Right cardiac atrium (tissue), 5 donors: ENCODE results near the gene MACF1. TPM values are rescaled to one million over a fixed set of nuclear protein-coding genes. Genes with fewer than 3 reads are reported as not detected.
"Not testable (repeated sequence)": the region's sequence is repeated elsewhere in the genome, so short reads cannot be mapped to it uniquely, and the experiment has no call there.

Source experiments
- ATAC-seq, 2 donors: fragments of 200-7000 bp; cut with Tn5 transposase; one replicate each; pipeline versions ENCODE4 v1.8.0 to v1.9.1; 2020; ENCODE audit warnings: moderate library complexity in 2 of 2, mild to moderate bottlenecking in 1 of 2
- DNase-seq, 3 donors: peaks; one replicate each; pipeline ENCODE4 v3.0.0-alpha.2; 2020
- H3K27ac ChIP-seq: one replicate; pipeline ENCODE4 v1.5.1; 2013; ENCODE audit warnings: mild to moderate bottlenecking, low read length, control low read depth, moderate library complexity
- H3K27me3 ChIP-seq: one replicate; pipeline ENCODE4 v1.6.1; 2013; ENCODE audit not compliant: control insufficient read depth, insufficient read depth
- H3K4me1 ChIP-seq: one replicate; pipeline ENCODE4 v1.6.1; 2013; ENCODE audit warnings: low read length; ENCODE audit not compliant: control insufficient read depth, insufficient read depth
- H3K4me3 ChIP-seq: one replicate; pipeline ENCODE4 v1.5.1; 2013; ENCODE audit warnings: low read length, control low read depth
- H3K9me3 ChIP-seq: one replicate; pipeline ENCODE4 v1.6.1; 2013; ENCODE audit warnings: low read length; ENCODE audit not compliant: control insufficient read depth
- WGBS: extraction: QIAGEN DNeasy Blood & Tissue Kit; methylation state at CpG from one replicate; pipeline ENCODE4 v1.1.7; 2013; 5-methylcytosine and 5-hydroxymethylcytosine counted together
- intact Hi-C, 4 donors: fragments of 100-400 bp; cut with DNase I; formaldehyde crosslinking; loops; one replicate each; pipeline versions ENCODE4 v1.11.0 to v1.14.0; 2022 to 2023
- polyA plus RNA-seq: library from polyadenylated mRNA; stranded (reverse); fragments of 200-250 nt; gene quantifications from one replicate; pipeline ENCODE4 v1.2.3, GENCODE V29; 2013
- total RNA-seq, 4 donors: library from RNA; stranded (reverse); fragmentation: NEBNext Ultra II Directional; extraction: Animal tissue kit (Norgen Biotek cat#: 25700); gene quantifications; one replicate each; pipeline ENCODE4 v1.2.1, GENCODE V29; 2021
- donor health status: healthy with polysubstance abuse.
- donor health status: DM: no; HTN: yes; CAD: no.
- donor health status: DM: no; HTN: no; CAD: no.
- donor health status: DM: no; HTN: yes; CAD: no; lungs with severe emphysema.
- donor health status: DM: yes; HTN: yes; CAD: no.

The MACF1 gene
- total and polyA plus RNA-seq, 5 donors = 145 to 359 (median 316) TPM

DNA sequence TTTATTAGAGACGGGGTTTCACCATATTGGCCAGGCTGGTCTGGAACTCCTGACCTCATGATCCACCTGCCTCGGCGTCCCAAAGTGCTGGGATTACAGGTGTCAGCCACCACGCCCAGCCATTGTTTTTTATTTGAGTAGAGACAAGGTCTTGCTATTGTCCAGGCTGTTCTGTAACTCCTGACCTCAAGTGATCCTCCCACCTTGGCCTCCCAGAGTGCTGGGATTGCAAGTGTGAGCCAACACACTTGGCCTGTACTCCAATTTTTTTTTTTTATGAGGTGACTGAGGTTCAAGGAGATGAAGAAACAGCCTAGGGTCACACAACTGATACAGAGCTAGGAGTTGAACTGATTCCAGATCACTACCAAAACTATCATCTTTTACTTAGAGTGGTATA, 245.5 kb downstream of the MACF1 start:
- not testable (repeated sequence) for H3K27ac ChIP-seq, H3K4me3 ChIP-seq, H3K27me3 ChIP-seq, ATAC-seq, DNase-seq, H3K4me1 ChIP-seq, H3K9me3 ChIP-seq
- intact Hi-C loops = loop anchor here in 1 of 4 donors (10.0 kb wide), 1 partner anchor 115 kb away; no protein-coding TSS in a partner anchor
- WGBS = 85% methylated on average over 4 of the region's 4 CpGs

DNA sequence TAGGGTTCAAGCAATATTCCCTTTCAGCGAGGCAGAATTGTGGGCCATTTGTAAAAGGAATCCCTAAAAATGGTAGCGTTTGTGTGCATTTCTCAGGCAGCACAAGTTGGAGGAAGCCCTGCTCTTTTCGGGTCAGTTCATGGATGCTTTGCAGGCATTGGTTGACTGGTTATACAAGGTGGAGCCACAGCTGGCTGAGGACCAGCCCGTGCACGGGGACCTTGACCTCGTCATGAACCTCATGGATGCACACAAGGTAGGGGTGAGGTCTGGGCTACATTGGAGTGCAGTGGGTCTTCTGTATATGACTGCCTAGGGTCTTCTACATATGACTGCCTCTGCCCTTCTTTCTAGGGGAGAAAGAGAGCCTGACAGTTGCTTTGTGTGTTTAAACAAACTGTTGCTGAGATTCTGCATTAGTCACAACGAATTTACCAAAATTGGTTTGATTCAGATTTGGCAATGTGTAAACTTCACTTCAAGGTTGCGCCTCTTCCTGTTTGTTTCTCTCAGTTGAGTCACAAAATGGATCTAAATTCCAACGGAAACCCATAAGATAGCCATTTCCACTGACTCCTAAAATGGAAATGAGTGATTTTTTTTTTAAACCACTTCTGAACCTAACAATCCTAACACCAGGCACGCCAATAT, 246.6 kb downstream of the MACF1 start:
- Histone ChIP-seq H3K9me3 (no peaks in the 10 kb centered on the region), H3K27ac (peak overlapping the region; percentile 11), H3K4me1 (no peaks in the 10 kb centered on the region), H3K27me3 (no peaks in the 10 kb centered on the region), H3K4me3 (no peak overlapping the region)
- intact Hi-C loops = loop anchor here in 1 of 4 donors (10.0 kb wide), 1 partner anchor 116 kb away; no protein-coding TSS in a partner anchor
- WGBS = 58% methylated on average over 10 of the region's 10 CpGs
- ATAC-seq = peak in 1 of 2 donors; percentile 63
- DNase-seq = no peak

DNA sequence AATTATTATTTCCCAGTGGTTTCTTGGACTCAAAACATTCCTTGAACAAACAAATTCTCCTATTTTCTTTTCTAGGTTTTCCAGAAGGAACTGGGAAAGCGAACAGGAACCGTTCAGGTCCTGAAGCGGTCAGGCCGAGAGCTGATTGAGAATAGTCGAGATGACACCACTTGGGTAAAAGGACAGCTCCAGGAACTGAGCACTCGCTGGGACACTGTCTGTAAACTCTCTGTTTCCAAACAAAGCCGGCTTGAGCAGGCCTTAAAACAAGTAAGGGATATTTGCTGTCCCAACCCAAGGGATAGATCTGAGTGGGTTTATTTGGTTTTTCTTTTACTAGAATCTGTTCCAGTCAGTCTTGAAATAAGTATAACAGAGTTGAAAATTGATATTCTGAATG, 247.6 kb downstream of the MACF1 start:
- Histone ChIP-seq H3K4me3 (no peak overlapping the region), H3K9me3 (no peaks in the 10 kb centered on the region), H3K27ac (peak overlapping the region; percentile 59), H3K4me1 (no peaks in the 10 kb centered on the region), H3K27me3 (no peaks in the 10 kb centered on the region)
- ATAC-seq (no peak), DNase-seq (no peak)
- intact Hi-C loops = loop anchor here in 1 of 4 donors (10.0 kb wide), 1 partner anchor 117 kb away; no protein-coding TSS in a partner anchor
- 74% methylated on average over 7 of the region's 7 CpGs for WGBS

DNA sequence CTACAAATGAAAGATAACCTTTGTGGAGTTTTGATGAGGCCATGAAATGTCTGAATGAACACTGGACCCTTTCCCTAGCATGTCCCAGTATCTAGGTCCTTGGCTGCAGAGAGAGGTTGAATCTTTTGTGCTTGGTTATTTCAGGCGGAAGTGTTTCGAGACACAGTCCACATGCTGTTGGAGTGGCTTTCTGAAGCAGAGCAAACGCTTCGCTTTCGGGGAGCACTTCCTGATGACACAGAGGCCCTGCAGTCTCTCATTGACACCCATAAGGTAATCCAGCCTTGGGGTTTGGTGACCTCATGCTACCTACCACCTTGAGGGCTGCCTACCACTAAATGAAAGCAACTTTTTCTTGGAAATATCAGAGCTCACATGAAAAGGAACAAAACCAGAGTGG, 248.0 kb downstream of the MACF1 start:
- intact Hi-C loops = loop anchor here in 1 of 4 donors (10.0 kb wide), 1 partner anchor 118 kb away; no protein-coding TSS in a partner anchor
- peak overlapping the region; percentile 20 for H3K27ac ChIP-seq

DNA sequence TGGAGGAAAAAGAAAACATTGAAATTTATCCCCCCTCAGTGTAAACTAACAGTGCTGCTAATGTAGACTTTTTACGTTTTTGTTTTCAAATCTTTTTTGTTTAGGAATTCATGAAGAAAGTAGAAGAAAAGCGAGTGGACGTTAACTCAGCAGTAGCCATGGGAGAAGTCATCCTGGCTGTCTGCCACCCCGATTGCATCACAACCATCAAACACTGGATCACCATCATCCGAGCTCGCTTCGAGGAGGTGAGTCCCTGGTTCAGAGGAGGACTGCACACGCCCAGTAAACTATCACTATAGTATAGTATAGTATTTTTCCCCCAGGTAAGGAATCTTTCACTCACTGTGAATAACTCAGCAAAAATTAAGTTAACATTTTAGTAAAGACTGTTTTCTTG, 249.1 kb downstream of the MACF1 start:
- H3K4me1 ChIP-seq = no peaks in the 10 kb centered on the region
- peak; percentile 67 to 87 (median 79) for DNase-seq
- peak; percentile 33 to 53 for ATAC-seq
- no peaks in the 10 kb centered on the region for H3K9me3 ChIP-seq
- H3K4me3 ChIP-seq = no peak overlapping the region
- intact Hi-C loops = loop anchor here in 1 of 4 donors (10.0 kb wide), 1 partner anchor 119 kb away; no protein-coding TSS in a partner anchor
- no peaks in the 10 kb centered on the region for H3K27me3 ChIP-seq
- no peak overlapping the region for H3K27ac ChIP-seq
- 68% methylated on average over 8 of the region's 8 CpGs for WGBS

More for the DNA sequence above, 248.0 kb downstream of the MACF1 start:
- H3K4me1 ChIP-seq = no peaks in the 10 kb centered on the region
- no peaks in the 10 kb centered on the region for H3K9me3 ChIP-seq
- DNase-seq = no peak
- 76% methylated on average over 5 of the region's 5 CpGs for WGBS
- H3K27me3 ChIP-seq = no peaks in the 10 kb centered on the region
- peak; percentile 41 to 65 for ATAC-seq
- H3K4me3 ChIP-seq = no peak overlapping the region

DNA sequence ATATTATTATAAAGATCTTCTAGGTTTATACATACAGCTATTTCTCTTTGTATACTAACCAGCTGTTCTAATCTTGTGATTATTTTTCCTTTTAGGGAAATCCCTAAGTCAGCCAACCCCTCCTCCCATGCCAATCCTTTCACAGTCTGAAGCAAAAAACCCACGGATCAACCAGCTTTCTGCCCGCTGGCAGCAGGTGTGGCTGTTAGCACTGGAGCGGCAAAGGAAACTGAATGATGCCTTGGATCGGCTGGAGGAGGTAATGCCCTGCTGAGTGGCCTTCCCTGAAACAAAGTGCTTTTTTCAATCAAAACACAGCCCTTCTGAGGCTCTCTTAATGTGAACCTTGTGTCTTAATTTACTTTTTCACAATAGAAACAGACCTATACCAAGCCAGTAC, 254.5 kb downstream of the MACF1 start:
- no peaks in the 10 kb centered on the region for H3K4me1 ChIP-seq
- H3K9me3 ChIP-seq = no peaks in the 10 kb centered on the region
- H3K27me3 ChIP-seq = no peaks in the 10 kb centered on the region
- intact Hi-C loops = loop anchor here in 1 of 4 donors (10.0 kb wide), 1 partner anchor 124 kb away; no protein-coding TSS in a partner anchor
- DNase-seq (no peak), ATAC-seq (no peak)
- H3K4me3 ChIP-seq = no peak overlapping the region
- no peak overlapping the region for H3K27ac ChIP-seq
- 87% methylated on average over 4 of the region's 4 CpGs for WGBS

DNA sequence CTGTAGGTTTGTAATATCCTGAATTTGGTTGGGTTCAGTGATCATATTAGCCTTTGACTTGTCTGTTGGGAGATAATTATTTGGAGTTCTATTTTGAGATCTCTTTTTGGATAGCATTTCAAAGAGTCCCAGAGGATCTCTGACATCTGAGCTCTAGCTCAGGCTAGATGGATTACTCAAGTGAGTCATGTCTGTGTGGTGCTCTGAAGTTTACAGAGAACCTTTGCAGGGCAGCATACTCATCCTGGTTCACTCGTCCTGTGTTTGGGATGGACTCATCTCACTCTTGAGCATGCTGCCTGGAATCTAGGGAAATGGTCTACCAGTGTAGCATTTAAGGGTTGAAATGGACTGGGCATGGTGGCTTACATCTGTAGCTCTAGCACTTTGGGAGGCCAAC, 257.6 kb downstream of the MACF1 start:
- DNase-seq (no peak), ATAC-seq (no peak)
- intact Hi-C loops = no loop called here
- Histone ChIP-seq H3K27ac (no peak overlapping the region), H3K9me3 (no peaks in the 10 kb centered on the region), H3K4me3 (no peak overlapping the region), H3K27me3 (no peaks in the 10 kb centered on the region), H3K4me1 (no peaks in the 10 kb centered on the region)
- 77% methylated on average over 1 of the region's 1 CpG for WGBS

DNA sequence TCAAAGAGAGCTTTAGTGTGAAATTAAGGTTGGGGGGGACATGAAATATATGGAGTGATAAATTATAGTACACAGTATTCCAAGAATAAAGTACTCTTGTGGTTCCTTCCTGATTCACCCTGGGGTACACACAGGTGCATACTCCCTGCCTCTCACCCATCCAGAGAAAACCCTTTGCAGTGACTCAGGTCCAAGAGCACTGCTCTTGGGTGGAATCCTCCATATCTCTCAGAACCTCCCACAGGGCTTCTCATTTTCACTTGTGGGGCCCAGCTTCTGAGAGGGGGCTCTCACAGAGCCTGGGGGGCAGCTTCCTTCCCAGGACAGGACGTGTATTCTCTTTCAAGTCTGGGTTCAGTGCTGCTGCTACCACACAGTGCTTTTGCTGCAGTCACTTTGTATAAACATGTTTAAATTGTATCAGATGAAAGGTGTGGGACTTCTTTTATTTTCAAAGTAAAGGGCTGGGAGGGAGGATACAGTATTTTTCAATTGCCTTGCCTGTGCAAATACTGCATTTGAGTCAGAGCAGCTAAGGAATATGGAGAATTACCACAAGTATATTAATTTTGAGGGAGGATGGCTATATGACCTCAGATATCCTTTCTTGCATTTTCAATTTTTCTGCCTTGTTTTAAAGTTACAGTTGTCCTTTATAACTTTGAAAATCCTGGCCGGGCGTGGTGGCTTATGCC, 262.1 kb downstream of the MACF1 start:
- H3K4me3 ChIP-seq = no peak overlapping the region
- H3K9me3 ChIP-seq = no peaks in the 10 kb centered on the region
- no peaks in the 10 kb centered on the region for H3K27me3 ChIP-seq
- no peak overlapping the region for H3K27ac ChIP-seq
- no peak for DNase-seq
- no peak for ATAC-seq
- peaks cover 2% of the 10 kb centered on the region for H3K4me1 ChIP-seq
- 72% methylated on average over 3 of the region's 3 CpGs for WGBS
- intact Hi-C loops = no loop called here

DNA sequence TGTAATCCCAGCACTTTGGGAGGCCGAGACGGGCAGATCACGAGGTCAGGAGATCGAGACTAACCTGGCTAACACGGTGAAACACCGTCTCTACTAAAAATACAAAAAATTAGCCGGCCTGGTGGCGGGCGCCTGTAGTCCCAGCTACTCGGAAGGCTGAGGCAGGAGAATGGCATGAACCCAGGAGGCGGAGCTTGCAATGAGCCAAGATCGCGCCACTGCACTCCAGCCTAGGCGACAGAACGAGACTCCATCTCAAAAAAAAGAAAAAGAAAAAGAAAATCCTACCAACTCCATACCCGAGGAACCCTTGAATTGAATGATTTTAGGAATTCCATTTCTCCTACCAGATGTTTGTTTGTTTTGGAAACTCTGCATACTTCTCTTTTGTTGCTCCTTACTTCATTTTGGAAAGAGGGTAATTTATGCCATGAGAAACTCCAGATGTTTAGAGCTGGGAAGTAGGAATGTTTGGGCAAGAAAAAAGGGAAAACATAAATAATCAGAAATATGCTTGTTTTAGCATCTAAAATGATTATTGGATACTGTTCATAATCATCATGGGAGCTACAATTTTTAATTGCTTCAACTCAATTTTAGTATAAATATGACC, 262.7 kb downstream of the MACF1 start:
- H3K27me3 ChIP-seq, H3K9me3 ChIP-seq, H3K4me1 ChIP-seq, intact Hi-C loops, ATAC-seq, H3K27ac ChIP-seq: not testable (repeated sequence)
- DNase-seq = peak in 2 of 3 donors; percentile 31 to 56
- WGBS = 60% methylated on average over 16 of the region's 16 CpGs
- peak overlapping the region; percentile 25 for H3K4me3 ChIP-seq

DNA sequence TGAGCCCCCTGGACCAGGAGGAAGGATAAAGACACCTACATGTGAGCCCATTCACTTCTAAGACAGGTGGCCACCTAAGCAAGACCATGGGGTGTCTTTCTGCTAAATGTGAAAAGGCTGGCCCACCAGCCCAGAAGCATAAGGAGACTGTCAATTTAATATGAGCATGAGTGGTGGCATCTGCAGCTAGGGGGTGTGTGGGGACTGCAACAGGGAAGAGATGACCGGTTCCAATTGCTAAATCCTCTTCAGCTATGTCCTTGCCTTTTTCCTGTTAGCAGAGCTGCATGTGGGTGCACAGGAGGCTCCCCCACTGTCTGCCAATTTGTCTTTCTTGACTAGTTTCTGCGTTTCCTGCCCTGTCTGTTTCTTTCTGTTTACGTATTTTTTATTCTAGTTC, 264.7 kb downstream of the MACF1 start:
- ATAC-seq (no peak), DNase-seq (no peak)
- Histone ChIP-seq H3K4me3 (no peak overlapping the region), H3K9me3 (no peaks in the 10 kb centered on the region), H3K27ac (no peak overlapping the region), H3K27me3 (no peaks in the 10 kb centered on the region), H3K4me1 (peaks cover 2% of the 10 kb centered on the region)
- WGBS = 67% methylated on average over 3 of the region's 3 CpGs
- intact Hi-C loops = no loop called here

DNA sequence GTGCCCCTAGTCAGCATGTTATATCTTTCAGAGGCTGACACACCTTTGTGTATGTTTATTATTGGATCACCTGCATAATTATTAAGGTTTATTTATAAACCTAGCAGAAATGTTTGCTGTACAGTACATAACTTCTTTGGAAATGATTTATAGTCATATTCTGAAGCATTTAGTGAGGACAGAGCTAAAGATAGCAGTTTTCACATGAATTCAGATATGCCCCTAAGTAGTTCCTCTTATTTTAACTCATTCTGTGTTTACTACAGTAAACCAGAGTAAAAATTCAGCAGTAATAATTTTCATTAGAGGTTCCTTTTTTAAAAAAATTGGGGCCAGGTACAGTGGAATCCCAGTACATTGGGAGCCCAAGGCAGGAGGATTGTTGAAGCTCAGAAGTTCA, 265.5 kb downstream of the MACF1 start:
- no peaks in the 10 kb centered on the region for H3K27me3 ChIP-seq
- no peak overlapping the region for H3K4me3 ChIP-seq
- H3K9me3 ChIP-seq = no peaks in the 10 kb centered on the region
- peaks cover 2% of the 10 kb centered on the region for H3K4me1 ChIP-seq
- no peak for DNase-seq
- H3K27ac ChIP-seq = no peak overlapping the region
- intact Hi-C loops = no loop called here
- no peak for ATAC-seq
